Peyer's patch (tissue), 4 donors: ENCODE results near the gene SEMA4A.

Experiments used
- POLR2A ChIP-seq, 2 donors: fragments of 450-650 bp; IDR thresholded peaks; one replicate each; pipeline ENCODE4 v1.5.1; 2017; ENCODE audit warnings: antibody characterized with exemption in 2 of 2, mild to moderate bottlenecking in 2 of 2, moderate library complexity in 2 of 2
- TF ChIP-seq, protein P1 (sequence below), 6 experiments: fragments of 450-650 bp in 4 of 6; fragments of 200-600 bp in 2 of 6; sonication (generic) in 1 of 6; IDR thresholded peaks; one replicate each; pipeline ENCODE4 v1.5.1; 2017 to 2019; ENCODE audit warnings: antibody characterized with exemption in 6 of 6, mild to moderate bottlenecking in 3 of 6, moderate library complexity in 1 of 6

DNA sequence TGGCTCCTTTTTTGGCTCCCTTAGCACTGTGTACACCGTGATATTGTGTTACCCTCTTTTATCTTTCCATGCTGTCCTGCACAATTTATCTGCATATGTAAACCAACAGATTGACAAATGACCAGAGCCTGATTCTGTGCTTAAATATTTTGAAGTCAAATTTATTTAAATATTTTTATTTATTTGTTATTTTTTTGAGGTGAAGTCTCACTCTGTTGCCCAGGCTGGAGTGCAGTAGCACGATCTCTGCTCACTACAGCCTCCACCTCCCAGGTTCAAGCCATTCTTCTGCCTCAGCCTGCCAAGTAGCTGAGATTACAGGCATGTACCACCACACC lies 72.3 kb downstream of the SEMA4A start:
- TF ChIP-seq, protein P1, sequence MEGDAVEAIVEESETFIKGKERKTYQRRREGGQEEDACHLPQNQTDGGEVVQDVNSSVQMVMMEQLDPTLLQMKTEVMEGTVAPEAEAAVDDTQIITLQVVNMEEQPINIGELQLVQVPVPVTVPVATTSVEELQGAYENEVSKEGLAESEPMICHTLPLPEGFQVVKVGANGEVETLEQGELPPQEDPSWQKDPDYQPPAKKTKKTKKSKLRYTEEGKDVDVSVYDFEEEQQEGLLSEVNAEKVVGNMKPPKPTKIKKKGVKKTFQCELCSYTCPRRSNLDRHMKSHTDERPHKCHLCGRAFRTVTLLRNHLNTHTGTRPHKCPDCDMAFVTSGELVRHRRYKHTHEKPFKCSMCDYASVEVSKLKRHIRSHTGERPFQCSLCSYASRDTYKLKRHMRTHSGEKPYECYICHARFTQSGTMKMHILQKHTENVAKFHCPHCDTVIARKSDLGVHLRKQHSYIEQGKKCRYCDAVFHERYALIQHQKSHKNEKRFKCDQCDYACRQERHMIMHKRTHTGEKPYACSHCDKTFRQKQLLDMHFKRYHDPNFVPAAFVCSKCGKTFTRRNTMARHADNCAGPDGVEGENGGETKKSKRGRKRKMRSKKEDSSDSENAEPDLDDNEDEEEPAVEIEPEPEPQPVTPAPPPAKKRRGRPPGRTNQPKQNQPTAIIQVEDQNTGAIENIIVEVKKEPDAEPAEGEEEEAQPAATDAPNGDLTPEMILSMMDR (IDR thresholded peaks at IDR 0.05), result no peak
- TF ChIP-seq POLR2A (IDR thresholded peaks at IDR 0.05), result no peak
